GM19372 (cell line): ENCODE results near the gene RHBDD2.

ENCODE experiments used
- ATAC-seq: cut with Tn5 transposase; IDR thresholded peaks from one replicate; pipeline ENCODE4 v1.9.1; 2021; ENCODE audit warnings: mild to moderate bottlenecking, low read depth, moderate library complexity; ENCODE audit not compliant: unreplicated experiment

The RHBDD2 gene

GRCh38 chr7:75916259-75916658 is 37.4 kb downstream of the RHBDD2 start:
- no peak for ATAC-seq

DNA sequence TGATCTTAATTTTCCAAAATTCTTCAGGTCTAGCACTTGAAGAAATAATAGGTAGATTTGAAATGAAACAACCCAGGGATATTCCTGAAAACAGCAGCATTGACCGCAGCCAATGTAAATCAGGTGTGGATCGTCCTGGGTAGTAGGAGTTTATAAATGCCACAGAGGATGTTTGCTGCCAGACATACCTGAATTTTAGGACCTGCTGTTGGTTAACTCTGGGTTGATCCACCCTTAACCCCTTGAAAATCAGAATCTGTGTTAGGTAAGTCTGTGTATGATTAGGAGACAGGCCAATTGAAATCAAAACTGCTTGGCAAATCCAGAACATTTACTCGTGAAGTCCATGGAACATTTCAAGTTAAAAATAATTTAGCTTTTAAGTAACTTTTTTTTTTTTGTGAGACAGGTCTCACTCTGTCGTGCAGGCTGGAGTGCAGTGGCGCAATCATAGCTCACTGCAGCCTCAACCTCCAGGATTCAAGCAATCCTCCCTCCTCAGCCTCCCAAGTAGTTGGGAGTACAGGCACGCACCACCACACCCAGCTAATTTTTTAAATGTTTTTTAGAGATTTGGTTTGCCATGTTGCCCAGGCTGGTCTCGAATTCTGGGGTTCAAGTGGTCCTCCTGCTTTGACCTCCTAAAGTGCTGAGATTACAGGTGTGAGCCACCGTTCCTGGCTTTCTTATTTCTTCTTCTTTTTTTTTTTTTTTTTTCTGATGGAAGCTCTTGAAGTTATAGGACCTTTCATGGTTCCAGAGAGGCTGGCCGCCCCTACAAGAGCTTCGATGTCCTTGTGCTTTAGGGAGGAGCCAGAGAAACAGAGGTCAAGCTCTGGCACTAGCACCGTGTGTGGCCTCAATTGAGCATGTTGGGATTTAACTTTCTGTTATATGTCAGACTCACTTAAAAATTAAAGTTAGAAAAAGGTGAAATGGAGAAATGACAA is 38.1 kb downstream of the RHBDD2 start:
- ATAC-seq: no peak

DNA sequence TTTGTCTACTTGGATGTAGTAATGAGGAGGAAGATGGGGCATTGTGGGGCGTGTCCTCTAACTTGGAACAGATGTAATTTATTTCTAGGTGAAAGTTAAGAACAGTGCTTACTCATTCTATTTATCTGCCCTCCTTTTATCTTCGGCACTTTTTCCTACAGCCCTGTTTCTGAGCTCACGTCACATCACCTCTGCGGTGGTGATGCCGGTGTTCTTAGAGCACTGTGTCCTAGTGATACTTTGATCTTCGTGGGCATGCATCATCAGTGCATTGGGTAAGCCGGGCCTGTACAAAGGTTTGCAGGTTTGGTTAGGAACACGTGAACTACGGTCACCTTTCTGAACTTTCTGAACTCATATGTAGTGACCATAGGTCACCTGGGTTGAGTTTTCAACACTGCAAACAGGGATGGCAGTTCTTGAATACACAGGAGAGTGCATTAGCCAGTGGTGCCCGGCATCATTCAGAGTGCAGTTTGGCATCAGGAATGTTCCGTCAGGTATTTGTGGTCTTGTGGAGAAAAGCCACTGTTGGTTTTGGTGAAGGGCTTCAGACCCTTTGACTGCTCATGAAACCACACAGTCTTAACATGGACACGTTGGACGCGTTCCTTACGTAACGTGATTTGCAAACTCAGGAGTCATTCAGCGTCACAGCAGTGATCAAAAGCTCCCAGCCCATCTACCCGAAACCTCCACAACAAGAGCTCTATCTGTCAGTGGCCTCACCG is 41.8 kb downstream of the RHBDD2 start:
- ATAC-seq: no peak

GRCh38 chr7:75921479-75921878 is 42.6 kb downstream of the RHBDD2 start:
- ATAC-seq: no peak

DNA sequence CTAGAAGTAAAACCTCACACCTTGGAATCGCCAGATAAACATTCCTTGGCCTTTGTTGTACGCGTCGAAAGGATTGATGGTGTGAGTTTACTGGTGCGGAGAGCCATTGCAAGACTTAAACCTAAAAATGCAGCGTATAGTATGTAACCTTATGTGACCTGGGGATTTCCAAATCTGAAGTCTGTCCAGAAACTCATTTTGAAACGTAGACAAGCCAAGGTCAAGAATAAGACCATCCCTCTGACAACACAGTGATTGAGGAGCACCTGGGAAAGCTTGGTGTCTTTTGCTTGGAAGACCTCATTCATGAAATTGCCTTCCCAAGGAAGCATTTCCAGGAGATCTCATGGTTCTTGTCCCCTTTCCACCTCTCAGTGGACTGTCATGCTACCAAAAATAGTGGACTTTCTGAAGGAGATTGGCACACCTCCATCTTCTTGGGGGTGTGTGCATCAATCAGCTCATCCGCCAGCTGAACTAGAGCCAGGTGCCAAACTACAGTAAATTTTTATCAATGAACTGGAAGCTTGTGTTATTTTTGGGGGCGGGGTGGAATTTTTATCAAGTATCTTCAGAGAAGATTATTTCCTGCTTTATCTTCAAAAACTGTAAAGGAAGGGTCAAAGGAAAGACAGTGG is 44.3 kb downstream of the RHBDD2 start:
- ATAC-seq: no peak

GRCh38 chr7:75924256-75924655 is 45.4 kb downstream of the RHBDD2 start:
- ATAC-seq: no peak

DNA sequence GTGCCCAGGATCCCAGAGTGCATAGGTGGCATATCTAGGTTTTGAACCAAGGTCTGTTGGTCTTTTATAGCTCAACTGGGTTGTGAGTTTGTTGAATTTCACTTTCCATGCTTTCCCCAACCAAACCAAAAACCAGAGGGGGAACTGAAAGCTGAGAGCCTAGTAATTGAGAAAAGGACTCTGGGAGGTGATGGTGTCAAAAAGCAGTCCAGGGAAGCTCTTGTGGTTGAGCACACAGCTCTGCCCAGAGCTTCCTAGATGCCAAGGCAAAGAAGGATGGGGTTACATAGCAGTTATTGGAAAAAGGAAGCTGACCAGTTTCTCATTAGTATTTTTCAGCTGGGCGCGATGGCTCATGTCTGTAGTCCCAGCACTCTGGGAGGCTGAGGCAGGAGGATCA is 46.1 kb downstream of the RHBDD2 start:
- ATAC-seq: no peak

DNA sequence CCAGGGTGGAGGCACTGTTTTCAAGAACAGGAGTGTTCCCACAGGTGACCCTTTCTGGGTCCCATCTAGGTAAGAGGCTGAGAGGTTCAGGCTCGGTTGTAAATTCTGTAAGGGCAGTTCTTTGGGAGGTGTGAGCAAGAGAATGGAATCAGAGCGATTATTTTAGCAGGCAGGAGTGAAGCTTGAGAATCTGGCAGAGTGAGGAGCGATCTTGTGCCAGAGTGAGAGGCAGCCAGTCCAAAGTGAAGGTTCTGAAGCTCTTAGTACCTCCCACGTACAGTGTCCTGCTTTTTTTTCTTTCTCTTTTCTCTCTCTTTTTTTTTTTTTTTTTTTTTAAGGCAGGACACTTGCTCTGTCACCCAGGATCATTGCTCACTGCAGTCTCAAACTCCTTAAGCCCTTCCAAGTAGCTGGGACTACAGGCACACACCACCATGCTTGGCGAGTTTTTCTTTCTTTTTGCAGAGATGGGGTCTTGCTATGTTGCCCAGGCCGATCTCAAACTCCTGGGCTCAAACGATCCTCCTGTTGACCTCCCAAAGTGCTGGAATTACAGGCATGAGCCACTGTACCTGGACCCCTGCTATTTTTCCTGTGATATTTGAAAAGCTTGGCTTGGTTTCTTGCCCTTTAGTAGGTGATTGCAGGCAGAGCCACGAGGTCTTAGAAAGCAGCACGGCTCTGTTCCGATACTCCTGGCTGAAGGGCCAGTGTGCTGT is 47.0 kb downstream of the RHBDD2 start:
- ATAC-seq: no peak

- ATAC-seq: no peak
Observed at GRCh38 chr7:75928568-75928914, 49.7 kb downstream of the RHBDD2 start.

GRCh38 chr7:75931680-75932079 is 52.8 kb downstream of the RHBDD2 start:
- ATAC-seq: no peak

- ATAC-seq: no peak
Observed at GRCh38 chr7:75937958-75938786, 59.3 kb downstream of the RHBDD2 start.
